Measurements from ENCODE around the gene ENGASE.

Gene ENGASE

DNA sequence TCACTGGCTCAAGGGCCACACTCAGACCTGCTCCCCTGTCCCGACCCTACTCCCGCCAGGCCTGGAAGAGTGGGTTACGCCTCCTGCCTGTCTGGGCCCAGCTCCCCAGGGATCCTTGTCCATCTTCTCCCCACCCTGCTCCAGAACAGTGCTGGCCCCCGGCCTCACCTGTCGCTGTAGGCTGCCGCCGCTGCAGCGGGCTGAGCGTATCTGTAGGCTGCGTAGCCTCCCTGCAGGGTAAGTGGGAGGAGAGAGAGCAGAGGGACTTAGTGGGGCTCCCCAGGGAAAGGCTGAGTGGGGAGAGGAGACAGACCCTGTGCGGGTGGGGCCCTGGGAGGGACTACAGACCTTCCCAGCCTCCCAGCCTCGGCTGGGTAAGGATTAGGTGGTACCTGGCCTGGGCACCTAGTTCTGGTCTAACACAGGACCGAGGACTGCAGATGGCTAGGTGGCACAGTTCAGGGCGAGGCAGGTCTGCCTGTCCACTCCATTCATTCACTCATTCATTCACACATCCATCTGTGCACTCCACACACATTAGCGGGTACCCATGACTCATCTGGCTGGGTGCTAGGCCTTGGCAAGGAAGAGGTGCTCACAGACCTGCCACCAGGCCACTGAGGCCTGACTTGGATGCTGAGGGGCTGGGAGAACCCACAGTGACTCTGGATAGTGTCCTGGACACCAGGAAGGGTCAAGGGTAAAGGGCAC, 20.9 kb downstream of the ENGASE start:
- no peak for DNase-seq (ENCODE audit: low read depth)
- H3K4me3 ChIP-seq (ENCODE audit: low read depth, low read length), result no peak overlapping the region
- TF ChIP-seq, protein P1, sequence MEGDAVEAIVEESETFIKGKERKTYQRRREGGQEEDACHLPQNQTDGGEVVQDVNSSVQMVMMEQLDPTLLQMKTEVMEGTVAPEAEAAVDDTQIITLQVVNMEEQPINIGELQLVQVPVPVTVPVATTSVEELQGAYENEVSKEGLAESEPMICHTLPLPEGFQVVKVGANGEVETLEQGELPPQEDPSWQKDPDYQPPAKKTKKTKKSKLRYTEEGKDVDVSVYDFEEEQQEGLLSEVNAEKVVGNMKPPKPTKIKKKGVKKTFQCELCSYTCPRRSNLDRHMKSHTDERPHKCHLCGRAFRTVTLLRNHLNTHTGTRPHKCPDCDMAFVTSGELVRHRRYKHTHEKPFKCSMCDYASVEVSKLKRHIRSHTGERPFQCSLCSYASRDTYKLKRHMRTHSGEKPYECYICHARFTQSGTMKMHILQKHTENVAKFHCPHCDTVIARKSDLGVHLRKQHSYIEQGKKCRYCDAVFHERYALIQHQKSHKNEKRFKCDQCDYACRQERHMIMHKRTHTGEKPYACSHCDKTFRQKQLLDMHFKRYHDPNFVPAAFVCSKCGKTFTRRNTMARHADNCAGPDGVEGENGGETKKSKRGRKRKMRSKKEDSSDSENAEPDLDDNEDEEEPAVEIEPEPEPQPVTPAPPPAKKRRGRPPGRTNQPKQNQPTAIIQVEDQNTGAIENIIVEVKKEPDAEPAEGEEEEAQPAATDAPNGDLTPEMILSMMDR (conservative IDR thresholded peaks at IDR 0.05; ENCODE audit: low read depth, low read length), result no peak

DNA sequence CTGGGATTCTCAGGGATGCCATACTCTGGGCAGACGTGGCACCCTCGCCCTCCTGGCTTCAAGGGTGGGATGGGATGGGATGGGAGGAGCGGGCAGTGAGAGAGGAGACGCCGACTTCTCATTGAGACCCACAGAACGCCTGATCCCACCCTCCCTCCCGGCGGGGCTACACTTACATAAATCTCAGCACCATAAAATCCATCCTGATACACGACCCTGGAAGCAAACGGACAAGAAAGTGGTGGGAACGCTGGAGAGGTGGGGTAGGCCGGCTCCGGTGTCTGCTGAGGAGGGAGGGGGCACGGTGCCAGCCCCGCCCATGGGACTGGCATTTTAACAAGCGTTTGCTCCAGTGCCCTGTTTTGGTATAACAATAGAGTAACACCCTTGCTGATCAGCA, 21.9 kb downstream of the ENGASE start:
- H3K4me3 ChIP-seq (ENCODE audit: low read depth, low read length), result no peak overlapping the region
- TF ChIP-seq, protein P1 (conservative IDR thresholded peaks at IDR 0.05; ENCODE audit: low read depth, low read length), result no peak
- no peak for DNase-seq (ENCODE audit: low read depth)

DNA sequence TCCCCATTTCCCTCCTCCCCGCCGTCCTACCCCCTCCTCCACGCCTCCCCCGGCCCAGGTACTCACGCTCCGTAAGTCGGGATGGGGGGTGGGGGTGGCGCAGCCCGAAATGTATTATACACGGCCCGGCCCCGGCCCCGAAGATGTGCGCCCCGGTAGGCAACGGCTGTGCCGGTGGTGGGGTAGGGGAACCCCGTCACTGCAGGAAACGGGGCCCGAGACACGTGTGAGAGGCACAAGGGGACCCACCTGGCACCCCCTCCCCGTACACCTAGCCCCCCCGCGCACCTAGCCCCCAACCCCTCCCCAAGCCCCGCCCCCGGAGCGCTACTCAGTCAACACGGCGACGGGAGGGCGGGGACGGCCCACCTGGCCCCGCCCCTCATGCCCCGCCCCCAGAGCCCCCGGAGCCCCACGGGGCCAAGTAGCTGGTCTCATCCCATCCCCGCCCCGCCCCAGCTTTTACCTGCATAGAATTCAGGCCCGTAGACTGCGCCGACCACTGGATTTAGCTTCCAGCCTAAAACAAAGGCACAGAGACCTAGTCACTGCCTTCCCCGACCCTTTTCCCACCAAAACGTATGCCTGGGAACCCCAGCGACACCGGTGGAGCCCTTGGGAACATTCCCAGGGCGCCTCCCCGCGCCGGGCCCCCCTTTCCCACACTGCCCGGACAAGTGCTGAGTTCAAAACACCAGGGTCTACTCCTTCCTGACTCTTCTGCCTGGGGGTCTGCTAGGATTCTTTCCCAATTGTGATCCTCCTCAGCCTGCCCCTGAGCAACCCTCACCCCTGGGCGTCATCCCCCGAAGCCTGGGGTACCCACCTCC, 22.8 kb downstream of the ENGASE start:
- no peak for DNase-seq (ENCODE audit: low read depth)
- no peak overlapping the region for H3K4me3 ChIP-seq (ENCODE audit: low read depth, low read length)
- TF ChIP-seq, protein P1 (conservative IDR thresholded peaks at IDR 0.05; ENCODE audit: low read depth, low read length), result no peak

DNA sequence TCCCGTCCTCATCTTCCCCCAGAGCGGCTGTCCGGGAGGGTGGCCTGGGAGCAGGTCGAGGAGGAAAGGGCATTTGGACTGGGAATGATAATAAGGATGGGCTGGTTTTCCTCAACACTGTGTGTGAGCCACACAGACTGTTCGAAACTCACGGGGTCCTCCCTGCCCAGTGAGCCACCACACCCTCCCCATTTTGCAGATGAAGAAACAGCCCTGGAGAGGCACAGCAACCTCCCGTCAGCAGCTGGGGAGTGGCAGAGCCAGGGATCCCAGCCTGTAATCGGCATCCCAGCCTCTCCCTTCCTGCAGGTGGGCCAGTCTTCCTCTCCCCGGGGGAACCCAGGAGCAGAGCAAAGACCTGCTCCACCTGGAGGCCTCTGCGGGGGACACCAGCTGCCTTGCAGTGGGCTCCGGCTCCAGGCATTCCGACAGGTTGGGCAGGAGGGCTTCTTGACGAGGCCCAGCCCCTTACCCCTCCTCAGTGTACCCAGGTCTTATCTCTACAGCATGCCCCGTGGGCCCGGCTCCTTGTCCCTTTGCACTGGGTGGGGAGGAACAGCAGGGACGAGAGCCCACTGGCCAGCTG, 23.8 kb downstream of the ENGASE start:
- H3K4me3 ChIP-seq (ENCODE audit: low read depth, low read length), result no peak overlapping the region
- no peak for DNase-seq (ENCODE audit: low read depth)
- TF ChIP-seq, protein P1 (conservative IDR thresholded peaks at IDR 0.05; ENCODE audit: low read depth, low read length), result no peak

DNA sequence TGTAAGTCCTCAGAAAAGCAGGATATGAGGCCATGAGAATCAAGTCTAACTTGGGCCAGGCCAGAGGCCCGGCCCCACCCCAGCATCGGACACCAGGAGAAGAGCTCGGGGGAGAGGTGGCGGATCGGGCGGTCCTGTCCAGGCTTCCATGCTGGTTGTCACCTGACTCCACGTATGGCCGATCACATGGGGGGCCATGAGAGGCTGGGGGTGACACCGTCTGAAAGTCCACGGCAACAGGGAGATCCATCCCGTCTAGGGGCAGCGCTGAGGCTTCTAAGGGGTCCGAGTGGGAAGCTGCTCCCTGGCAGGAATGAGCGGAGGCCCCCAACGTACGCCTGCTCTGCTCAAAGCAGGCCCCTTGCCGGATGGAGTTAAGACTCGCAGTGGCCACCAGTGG, 25.8 kb downstream of the ENGASE start:
- TF ChIP-seq, protein P1 (conservative IDR thresholded peaks at IDR 0.05; ENCODE audit: low read depth, low read length), result no peak
- no peak overlapping the region for H3K4me3 ChIP-seq (ENCODE audit: low read depth, low read length)
- DNase-seq (ENCODE audit: low read depth), result no peak

DNA sequence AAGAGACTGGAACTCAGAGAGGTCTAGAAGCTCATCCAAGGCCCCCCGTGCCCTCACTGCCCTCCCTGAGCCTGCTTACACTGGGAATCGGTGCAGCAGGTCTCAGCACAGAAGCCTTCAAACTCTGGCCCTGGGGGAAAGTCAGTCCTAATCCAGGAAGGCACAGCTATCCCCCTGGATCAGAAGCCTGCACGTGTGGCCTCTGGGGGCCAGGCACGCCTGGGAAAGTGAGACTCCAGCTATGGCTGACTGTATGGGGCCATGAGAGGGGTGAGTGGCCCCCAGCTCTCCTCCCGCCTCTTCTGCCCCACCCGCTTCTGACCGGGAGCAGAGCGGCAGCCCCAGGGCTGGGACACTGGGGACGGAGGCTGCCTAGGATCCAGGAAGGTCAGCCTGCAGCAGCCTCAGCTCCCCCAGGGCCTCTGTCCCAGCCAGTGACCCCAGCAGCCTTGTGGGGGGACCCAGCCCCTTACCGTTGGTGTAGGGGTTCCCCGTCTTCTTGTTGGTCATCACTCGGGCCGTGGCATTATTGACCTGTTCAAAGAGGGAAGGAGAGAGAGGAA, 26.6 kb downstream of the ENGASE start:
- H3K4me3 ChIP-seq (ENCODE audit: low read depth, low read length), result no peak overlapping the region
- TF ChIP-seq, protein P1 (conservative IDR thresholded peaks at IDR 0.05; ENCODE audit: low read depth, low read length), result no peak

More for the DNA sequence above, 26.6 kb downstream of the ENGASE start:
- DNase-seq (ENCODE audit: low read depth), result no peak
